SKM-1 (cell line): Measurements from ENCODE around the gene UAP1L1.

Source experiments
- DNase-seq: peaks from one replicate; lab custom pipeline; 2025; ENCODE audit not compliant: unreplicated experiment; lab: John Stamatoyannopoulos, UW

UAP1L1 gene

DNA sequence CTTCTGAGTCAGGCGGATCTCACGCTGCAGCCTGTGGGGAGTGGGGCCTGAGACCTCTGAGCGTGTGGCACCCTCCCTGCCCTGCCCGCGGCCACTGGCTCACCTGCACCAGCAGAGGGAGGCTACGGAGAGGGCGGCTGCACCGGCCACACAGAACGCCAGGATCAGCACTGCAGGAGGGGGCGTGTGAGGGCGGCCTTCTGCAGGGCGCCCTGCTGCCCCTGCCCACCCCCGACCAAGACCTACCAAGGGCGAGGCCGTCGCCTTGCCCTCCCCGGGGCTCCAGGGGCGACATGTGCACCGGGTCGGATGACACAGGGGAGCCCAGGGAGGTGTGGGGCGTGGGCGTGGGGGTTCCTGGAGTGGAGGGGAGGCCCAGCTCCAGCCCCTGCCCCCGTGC, 36.7 kb upstream of the UAP1L1 start:
- DNase-seq = no peak

DNA sequence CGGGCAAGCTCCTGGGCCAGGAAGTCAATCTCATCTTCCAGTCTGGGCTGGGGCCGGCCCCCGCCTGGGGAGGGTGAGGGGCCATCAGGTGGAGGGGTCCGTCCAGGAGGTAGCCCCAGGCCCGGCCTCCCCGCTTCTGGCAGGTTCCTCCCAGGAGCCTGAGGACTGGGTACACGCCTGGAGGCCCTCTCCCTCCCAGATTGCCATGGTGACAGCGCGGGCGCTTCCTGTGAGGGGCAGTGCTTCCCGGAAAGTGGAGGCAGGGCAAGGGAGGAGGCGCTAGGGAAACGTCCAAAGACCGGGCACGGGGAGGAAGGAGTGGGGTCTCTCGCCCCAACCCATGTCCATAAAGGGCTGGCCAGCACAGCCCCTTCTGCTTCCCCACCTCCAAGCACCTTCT, 36.2 kb upstream of the UAP1L1 start:
- no peak for DNase-seq

DNA sequence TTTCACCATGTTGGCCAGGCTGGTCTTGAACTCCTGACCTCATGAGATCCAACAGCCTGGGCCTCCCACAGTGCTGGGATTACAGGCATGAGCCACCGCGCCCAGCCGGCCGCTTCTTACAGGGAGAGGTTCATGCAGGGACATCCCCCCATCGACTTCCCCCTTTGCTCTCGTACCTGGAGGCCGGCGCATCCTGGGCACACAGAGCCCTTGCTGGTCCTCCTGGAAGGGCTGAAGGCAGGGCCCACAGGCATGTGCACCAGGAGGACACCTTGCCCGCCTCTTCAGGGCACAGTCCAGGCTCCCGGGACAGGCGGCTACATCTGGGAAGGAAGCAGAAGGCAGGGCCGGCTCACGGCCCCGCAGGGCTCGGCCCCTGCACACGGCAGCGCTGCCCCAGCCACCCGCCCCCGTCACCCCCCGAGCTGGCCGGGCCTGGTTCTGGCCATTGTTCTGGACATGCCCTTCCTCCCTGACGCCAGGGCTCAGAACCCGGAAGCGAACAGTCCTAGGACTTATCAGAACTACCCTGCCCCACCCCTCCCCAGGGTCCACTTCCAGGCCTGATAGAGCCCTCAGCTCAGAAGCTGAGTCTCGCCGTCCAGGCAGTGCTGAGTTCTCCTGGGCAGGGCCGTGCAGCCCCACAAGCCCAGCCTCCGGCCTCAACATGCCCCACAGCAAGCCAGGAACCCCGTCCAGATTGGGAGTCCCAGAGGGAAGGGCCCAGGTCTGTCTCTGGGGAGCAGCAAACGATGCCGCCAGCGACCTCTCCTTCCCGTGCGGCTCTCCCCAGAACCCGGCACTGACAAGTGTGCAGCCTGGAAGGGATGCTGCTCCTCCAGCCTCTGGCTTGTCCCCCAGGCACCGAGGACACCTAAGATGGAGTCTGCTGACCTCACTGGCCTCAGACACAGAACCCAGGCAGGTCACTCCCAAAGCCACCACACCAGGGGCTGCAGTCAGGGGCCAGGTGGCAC, 34.3 kb upstream of the UAP1L1 start:
- no peak for DNase-seq

DNA sequence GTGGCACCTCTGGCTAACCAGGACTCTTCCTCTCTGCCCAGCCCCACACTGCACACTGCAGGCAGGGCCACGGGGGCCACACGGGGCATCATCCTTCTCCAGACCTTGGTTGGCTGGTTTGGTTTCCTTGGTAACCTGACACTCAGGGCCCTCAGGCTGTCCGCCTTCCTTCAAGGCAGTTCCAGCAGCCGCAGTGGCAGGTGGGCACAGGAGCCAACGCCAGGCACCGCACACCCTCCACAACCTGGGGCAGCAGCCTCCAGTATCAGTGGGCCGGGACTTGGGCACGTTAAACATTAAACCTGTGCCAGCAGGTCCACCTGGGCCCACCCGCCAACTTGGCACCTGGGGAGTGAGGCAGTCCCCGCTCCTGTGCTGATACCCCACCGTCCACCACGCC, 33.3 kb upstream of the UAP1L1 start:
- DNase-seq = no peak

DNA sequence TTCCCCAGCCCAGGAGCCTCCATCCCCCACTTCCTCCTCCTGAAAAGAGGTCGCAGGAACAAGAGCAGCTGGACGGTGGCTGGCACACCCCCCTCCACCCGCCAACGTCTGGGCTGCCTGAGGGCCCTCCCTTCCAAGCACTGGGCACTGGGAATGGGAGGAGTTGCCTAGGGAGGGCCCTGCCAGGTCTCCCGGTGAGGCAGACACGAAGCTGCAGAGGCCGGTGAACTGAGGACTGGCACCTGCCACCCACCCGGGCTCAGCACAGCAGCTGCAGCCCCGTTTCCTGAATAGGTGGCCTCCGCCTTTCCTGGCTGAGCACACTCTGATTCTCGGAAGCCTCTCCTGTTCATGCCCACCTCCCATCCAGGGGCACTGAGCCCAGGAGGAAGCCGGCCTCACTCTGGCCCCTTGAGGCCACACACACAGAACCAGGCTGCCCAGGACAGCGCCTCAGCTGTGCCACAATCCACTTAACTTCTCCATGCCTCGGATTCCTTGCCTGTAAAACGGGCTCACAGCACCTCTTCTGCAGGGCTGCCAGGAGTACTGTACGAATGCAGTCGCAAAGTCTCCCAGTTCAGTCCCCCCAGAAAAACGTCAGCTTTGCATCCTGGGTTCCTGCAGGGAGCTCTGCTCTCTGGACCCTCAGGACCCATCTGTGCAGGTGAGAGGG, 32.7 kb upstream of the UAP1L1 start:
- DNase-seq = no peak

DNA sequence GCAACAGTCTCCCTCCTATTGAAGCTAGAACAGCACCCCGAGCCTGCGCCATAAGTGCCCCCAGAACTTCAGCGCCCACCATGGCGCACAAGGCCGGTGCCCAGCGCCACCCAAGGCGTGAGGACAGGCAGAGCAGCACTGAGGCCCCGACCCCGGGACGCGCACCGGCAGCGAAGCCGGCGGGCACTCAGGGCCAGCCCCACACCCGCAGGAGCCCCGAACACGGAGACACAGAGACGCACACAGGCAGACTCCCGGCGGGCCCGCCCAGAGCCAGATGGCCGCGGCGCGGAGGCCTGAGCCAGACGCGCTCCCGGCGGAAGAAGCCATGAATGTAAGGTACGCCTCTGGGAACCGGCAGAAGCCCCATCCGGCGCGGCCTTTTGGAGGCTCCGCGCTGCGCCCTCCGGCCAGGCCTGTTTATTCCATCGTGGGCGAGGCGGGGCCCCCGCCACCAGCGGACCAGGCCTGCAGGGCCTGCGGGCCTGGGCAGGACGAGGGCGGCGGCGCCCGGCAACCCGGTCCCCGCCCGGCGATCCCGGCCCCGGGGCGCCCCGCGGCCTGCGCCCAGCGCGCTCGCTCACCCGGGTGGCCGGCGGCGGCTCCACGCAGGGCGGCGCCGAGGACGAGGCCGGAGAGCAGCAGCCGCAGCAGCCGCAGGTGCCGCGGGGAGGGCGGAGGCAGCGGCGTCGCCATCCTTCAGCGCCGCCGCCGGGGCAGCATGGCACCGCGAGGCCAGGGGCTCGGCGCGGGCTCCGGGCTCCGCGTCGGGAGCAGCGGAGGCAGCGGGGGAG, 31.8 kb upstream of the UAP1L1 start:
- no peak for DNase-seq

DNA sequence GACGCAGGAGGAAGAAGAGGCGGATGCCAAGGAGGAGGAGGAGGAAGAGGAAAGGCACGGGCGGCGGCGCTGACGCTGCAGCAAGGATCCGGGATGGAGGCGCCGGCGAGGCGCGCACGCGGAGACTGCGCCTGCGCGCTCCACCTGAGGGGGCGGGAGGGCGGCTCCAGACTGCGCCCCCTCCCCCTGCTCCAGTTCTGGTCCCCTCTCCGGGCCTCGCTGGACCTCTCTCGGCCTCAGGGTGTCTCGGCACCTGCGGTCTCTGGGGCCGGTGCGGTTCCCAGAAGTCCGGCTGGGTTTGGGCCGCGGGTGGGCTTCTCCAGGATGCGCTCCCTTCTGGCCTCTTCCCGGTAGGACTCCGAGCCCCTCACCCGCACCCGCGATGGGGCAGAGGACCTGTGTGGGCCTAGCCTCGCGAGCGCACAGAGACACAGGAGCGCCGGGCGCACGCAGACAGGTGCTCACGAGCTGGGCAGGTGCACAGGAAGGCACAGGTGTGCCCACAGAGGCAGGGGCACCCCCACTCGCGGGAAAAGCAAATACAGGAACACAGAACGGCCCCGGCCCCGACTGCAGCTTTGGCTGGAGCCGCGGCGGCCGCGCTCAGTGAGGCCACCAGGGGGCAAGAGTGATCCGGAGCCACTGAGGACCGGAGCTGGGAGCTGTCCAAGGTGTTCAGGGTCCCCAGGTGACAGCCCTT, 31.1 kb upstream of the UAP1L1 start, which contains the start of gene NPDC1:
TSS of gene NPDC1 (minus strand) at position 90 of the 700 bp plus-strand sequence. CDS start 188 bp downstream, outside the sequence.
- DNase-seq = peak; percentile 68

DNA sequence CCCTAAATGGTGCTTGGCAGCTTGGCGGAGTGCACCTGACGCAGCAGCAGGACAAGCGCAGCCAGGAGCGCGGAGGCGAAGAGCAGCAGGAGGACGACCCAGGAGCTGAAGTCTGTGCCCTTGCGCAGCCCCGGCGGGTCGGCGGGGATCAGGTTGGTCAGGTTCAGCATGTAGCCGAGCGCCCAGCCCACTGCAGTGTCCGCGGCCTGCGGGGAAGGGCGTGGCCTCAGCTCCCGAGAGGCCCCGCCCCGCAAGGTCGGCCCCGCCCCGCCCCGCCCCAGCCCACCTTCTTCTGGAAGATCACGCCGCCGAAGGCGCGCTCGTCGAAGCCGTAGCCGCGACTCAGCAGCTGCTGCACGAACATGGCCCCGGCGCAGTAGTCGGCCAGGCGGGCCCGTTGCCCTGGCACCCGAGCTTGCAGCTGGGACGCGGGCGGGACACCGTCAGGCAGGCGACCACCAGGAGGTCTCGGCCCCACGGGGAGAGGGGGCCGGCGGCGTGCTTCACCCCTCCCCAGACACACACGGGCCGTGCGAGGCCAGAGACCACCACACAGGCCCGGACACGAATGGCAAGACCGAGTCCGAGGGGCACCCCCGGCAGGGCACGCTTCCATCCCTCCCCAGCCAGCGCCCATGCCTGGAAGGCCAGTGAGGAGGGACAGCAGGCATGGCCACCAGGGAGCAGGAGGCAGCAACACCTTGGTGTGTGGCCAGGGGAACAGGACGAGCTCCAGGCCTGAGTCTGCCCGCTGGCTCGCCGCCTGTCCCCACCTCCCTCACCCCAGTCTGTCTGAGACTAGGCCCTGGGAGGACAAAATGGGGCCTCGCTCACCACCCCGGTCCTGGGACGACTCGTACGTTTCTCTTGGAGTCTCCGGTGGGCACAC, 28.4 kb upstream of the UAP1L1 start:
- DNase-seq = no peak

DNA sequence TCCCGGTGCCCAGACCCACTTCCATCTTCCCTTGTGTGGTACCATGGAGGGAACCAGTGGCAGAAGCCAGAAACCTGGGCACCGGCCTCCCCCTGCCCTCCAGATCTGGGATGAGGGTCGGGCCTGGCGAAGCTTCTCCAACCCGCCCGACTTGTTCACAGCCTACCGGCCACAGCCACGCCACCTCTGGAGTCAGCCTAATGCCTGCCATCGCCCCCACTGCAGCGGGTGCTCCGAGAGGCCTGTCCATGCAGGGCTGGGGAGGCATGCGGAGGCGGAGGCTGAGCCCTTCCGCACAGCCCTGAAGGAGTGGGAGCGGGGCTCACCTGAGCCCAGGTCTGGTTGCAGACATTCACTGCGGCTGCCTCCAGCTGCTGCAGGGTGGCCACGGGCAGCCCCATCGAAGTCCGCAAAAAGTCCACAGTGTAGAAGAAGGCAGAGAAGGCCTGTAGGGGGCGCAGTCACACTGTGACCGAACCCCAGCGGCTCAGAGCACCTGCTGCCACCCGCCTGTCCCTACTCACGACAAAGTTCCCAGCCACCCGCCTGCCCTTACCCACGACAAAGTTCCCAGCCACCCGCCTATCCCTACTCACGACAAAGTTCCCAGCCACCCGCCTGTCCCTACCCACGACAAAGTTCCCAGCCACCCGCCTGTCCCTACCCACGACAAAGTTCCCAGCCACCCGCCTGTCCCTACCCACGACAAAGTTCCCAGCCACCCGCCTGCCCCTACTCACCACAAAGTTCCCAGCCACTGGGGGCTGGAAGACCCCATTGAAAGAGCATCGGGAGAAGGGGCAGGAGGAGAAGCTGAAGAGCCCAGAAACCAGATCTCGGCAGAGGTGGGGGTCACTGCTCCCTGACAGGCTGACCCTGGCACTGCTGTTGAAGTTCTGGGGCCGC, 27.5 kb upstream of the UAP1L1 start:
- peak; percentile 75 for DNase-seq

DNA sequence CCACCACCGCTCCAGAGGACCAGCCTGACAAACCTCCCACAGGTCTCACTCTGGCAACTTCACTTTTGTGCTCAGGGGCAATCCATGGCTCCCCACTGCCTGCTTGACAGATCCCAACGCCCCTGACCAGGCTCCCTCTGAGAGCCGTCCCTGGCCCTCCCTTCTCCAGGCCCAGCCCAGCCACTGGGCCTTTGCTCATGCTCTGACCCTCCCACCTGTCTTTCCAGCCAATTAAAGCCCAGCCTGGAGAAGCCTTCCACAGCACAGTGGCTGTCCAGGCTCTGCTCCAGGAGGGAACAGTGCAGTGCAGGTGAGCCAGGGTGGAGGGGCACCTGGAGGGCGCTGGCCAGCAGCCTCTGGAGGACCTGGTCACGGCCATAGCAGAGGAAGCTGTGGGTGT, 26.7 kb upstream of the UAP1L1 start:
- DNase-seq = no peak

DNA sequence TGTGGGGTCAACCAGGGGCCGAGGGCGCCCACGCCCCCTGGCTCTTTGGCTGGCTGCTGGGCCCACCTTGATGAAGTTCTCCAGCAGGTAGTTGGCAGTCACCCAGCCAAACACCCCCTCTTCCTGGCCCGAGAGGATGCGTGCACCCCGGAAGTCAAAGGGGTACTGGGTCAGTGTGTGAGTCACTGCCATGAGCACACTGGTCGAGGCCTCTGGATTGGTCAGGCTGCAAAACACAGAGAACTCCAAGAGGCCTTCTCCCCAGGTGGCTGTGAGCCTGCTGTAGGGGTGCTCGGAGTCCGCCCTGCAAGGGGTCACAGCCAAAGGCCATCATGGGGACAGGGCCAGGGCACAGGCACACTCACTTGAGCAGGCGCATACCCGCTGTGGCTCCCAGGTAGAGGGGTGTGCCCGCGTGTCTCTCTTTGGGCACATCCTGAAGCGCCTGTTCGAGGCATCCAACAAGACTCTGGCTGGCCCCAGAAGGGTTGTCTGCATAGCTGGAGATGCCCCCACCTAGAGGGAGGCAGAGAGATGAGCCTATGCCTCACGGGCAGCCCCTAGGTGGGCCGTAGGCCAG, 26.1 kb upstream of the UAP1L1 start:
- no peak for DNase-seq

DNA sequence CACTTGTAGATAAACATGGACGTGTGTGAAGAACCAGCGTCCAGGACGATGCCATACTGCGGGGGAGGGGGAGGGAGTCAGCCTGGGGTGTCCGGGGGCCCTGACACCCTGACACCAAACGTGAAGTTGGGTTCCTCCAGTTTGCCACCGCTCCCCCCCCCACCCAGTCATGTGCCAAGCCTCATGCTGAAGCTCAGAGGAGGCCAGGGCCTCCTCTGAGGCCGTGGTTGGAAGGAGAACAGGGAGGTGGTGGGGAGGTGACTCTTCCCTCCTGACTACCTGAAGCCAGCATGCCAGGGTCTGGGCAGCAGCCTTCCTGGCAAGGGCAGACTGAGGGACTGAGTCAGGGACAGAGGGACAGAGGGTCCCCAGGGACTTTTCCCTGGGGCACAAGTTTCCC, 25.0 kb upstream of the UAP1L1 start:
- no peak for DNase-seq

DNA sequence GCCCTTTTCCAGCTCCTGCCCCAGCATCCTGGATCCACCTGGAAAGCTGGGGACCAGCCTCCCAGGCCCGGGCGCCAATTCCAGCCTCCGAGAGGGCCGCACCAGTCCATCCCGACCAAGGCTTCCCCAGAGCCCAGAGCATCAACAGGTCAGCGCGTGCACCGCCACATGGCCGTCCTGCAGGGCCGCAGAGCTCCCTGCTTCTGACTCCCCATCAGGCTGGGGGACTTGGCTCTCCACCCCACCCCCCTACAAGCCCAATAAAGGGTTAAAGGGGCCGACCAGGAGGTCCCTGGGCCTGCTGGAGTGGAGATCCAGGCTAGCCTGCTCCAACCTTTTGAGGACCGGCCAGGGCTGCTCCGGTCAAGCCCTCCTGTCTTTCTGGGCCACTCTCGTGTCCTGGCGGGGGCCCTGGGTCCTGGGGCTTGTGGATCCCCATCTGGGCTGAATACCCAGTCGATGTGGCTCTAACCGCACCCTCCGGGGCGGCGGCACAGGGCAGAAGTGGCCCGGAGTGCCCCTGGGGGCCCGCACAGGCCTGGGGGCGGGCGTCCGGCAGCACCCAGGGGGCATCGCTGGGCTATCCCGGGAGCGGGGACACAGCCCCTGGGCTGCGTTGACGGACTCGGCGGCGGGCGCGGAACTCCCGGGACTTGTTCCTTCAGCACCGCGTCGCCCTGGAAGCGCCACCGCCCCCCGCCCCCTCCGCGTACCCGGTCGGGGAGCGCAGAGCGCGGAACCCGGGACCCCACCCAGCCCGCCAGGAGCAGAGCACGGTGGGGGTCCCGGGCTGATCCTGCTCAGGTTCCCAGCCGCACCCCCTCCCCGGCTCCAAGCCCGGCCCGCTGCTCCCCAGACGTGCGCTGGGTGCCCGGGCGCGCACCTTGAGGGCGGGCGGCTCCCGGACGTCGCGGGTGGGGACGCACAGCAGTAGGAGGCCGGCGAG, 24.0 kb upstream of the UAP1L1 start:
- no peak for DNase-seq

DNA sequence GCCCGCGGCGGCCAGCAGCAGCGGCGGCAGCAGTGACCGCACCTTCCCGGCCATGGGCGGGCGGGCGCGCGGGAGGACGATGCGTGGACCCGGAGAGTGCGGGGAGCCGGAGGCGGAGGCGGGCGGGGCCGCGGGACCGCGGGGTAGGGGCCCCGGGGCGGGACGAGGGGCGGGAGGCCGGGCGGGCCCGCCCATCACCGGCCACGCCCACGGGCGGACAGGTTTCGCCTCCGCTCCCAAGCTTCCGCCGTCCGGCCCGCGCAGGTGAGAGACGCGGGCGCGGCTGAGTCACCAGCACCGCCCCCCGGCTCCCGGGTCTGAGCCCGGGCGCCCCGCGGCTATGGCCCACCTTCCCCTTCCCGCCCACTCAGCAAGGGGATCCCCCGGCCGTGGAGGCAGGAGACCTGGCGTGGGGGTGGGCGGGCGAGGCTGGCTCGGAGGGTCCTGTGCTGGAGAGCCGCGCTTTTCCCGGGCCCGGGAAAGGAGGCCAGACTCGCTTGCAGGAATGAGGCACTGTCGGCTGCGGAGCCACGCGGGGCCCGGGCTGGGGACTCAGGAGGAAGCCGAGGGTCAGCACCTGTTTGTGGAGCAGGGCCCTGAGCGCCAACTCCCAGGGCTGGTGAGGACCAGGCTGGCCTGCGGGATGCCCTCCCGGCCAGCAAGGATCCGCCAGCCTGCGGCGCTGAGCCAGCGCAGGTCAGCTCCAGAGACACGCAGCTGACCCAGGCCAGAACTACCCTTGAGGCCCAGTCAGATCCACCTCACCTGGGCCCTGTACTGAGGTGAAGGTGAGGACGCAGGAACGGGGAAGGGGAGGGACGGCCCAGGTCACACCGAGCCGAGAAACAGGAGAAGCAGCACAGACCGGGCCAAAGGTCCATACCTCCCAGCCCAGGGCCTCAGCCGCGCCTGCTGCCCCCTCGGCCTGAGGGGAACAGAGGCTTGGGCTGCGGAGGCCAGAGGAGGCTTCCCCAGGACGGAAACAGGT, 23.1 kb upstream of the UAP1L1 start, which contains the start of gene ENTPD2:
TSS of gene ENTPD2 (minus strand) at position 118 of the 988 bp plus-strand sequence. CDS start at position 54, 64 bp downstream.
- no peak for DNase-seq

DNA sequence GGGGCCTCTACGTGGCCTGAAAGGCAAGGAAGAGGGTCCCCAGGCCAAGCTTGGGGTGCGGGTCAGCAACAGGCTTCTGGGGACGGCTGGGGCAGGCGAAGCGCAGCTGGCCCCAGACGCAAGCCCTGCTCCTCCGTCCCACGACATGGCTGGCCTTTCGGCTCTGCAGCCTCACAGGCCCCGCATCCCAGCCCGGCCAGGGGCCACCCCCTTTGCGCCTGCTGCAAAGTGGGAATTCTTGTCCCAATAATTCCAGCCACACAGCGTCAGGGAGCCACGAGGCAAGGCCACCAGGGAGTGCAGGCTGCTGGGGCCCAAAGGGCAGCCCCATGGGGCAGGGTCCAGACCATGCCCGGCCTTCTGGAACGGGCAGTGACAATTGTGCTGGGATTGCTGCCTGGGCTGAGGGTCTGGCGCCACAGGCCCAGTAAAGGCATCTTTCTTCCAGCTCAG, 22.4 kb upstream of the UAP1L1 start:
- no peak for DNase-seq
